HepG2 (cell line): Measurements from ENCODE around the gene HMCN2. TPM values are rescaled to one million over a fixed set of nuclear protein-coding genes. Genes with fewer than 3 reads are reported as not detected.

Experiments
- ATAC-seq: fragments of 200-7000 bp; cut with Tn5 transposase; 3 replicates; pipeline ENCODE4 v1.9.1; 2020; ENCODE audit warnings: mild to moderate bottlenecking, moderate library complexity
- BruUV-seq: library from RNA; stranded (reverse); fragments of 400-500 nt; replicated peaks from 2 replicates; lab custom pipeline; 2021; lab: Mats Ljungman, UMichigan
- CTCF ChIA-PET: fragments of 300-600 bp; formaldehyde crosslinking; extraction: SDS; loops from one replicate; lab custom pipeline; 2021; ENCODE audit warnings: low total read pairs, inconsistent platforms, low intra/inter-chr PET ratio; lab: Yijun Ruan, JAX
- POLR2A ChIA-PET: fragments of 350-600 bp; sonication (Branson Sonifier 250); formaldehyde crosslinking; loops from one replicate; lab custom pipeline; 2020; ENCODE audit warnings: antibody characterized with exemption, inconsistent platforms; lab: Yijun Ruan, JAX
- DNase-seq: peaks from one replicate; pipeline ENCODE4 v3.0.0-alpha.2; 2015; ENCODE audit warnings: low spot score
- FAIRE-seq: peaks from 3 replicates; lab custom pipeline; 2011; peaks lifted over from hg19 to GRCh38; lab: Jason Lieb, UNC
- H2AFZ ChIP-seq: one replicate; pipeline ENCODE4 v1.6.1; 2011; ENCODE audit warnings: low read length, inconsistent platforms
- H3K27ac ChIP-seq: fragments of 300-600 bp; 3 replicates; pipeline ENCODE4 v1.8.0; 2011; ENCODE audit warnings: mixed run types, mild to moderate bottlenecking, mixed read lengths, low read length, inconsistent platforms; ENCODE audit not compliant: insufficient read depth; ENCODE audit errors: extremely low read length
- H3K27me3 ChIP-seq, 2 experiments: fragments of 200-600 bp in 1 of 2; 2 replicates in 1 of 2; 3 replicates in 1 of 2; pipeline versions ENCODE4 v1.6.0 to v1.8.0; 2011; ENCODE audit warnings: low read length in 2 of 2, mild to moderate bottlenecking in 2 of 2, moderate library complexity in 2 of 2, inconsistent platforms in 1 of 2; ENCODE audit not compliant: insufficient read depth in 2 of 2, control insufficient read depth in 1 of 2
- H3K36me3 ChIP-seq, 2 experiments: fragments of 200-600 bp in 1 of 2; replicated peaks in 1 of 2; 2 replicates in 1 of 2; 3 replicates in 1 of 2; pipeline versions ENCODE4 v1.5.1 to v1.8.0; 2011; ENCODE audit warnings: low read length in 2 of 2, inconsistent platforms in 1 of 2; ENCODE audit not compliant: insufficient read depth in 2 of 2, control insufficient read depth in 1 of 2
- H3K4me1 ChIP-seq: 2 replicates; pipeline ENCODE4 v1.5.1; 2012; ENCODE audit warnings: low read length, inconsistent platforms; ENCODE audit not compliant: insufficient read depth
- H3K4me2 ChIP-seq: 2 replicates; pipeline ENCODE4 v1.6.0; 2011; ENCODE audit warnings: low read depth, low read length, inconsistent platforms
- H3K4me3 ChIP-seq, 3 experiments: fragments of 200-600 bp in 1 of 3; sonication (generic), shearing (Covaris generic) in 1 of 3; replicated peaks in 1 of 3; 2 replicates each; pipeline ENCODE4 v1.5.1; 2011 to 2016; ENCODE audit warnings: low read length in 3 of 3, inconsistent platforms in 2 of 3, low read depth in 2 of 3, mild to moderate bottlenecking in 2 of 3, control low read depth in 1 of 3, mixed read lengths in 1 of 3; ENCODE audit not compliant: insufficient read depth in 1 of 3
- H3K79me2 ChIP-seq: one replicate; pipeline ENCODE4 v1.6.1; 2011; ENCODE audit warnings: low read length, inconsistent platforms; ENCODE audit not compliant: insufficient read depth
- H3K9ac ChIP-seq: 2 replicates; pipeline ENCODE4 v1.6.0; 2011; ENCODE audit warnings: mild to moderate bottlenecking, low read depth, low read length, inconsistent platforms; ENCODE audit not compliant: insufficient read depth
- H3K9me3 ChIP-seq: 2 replicates; pipeline ENCODE4 v1.5.1; 2012; ENCODE audit warnings: mild to moderate bottlenecking, low read length
- H4K20me1 ChIP-seq: 2 replicates; pipeline ENCODE4 v1.6.0; 2011; ENCODE audit warnings: inconsistent platforms, mild to moderate bottlenecking, low read length, moderate library complexity; ENCODE audit not compliant: insufficient read depth
- FOXO4 ChIP-seq: sonication (generic); formaldehyde crosslinking; conservative IDR thresholded peaks from 2 replicates; pipeline ENCODE4 v1.8.1; 2023; ENCODE audit warnings: missing genetic modification reagents
- HMGXB4 ChIP-seq, 2 experiments: sonication (generic) in 1 of 2; formaldehyde crosslinking in 1 of 2; IDR thresholded peaks; 2 replicates each; pipeline versions ENCODE4 v1.4.0 to v1.6.1; 2018 to 2020; ENCODE audit warnings: missing genetic modification reagents in 2 of 2, borderline replicate concordance in 1 of 2, low read depth in 1 of 2, mild to moderate bottlenecking in 1 of 2, missing biosample characterization in 1 of 2
- KDM5B ChIP-seq: sonication (generic); formaldehyde crosslinking; IDR thresholded peaks from 2 replicates; pipeline ENCODE4 v1.4.0; 2020; ENCODE audit warnings: missing genetic modification reagents, mild to moderate bottlenecking, borderline replicate concordance
- MAFK ChIP-seq, 2 experiments: IDR thresholded peaks in 1 of 2; conservative IDR thresholded peaks in 1 of 2; 2 replicates each; pipeline ENCODE4 v1.6.1; 2011; ENCODE audit warnings: improper control_type of control experiment in 2 of 2, low read length in 2 of 2
- MEIS1 ChIP-seq: sonication (generic); formaldehyde crosslinking; IDR thresholded peaks from 2 replicates; pipeline ENCODE4 v1.9.0; 2021; ENCODE audit warnings: mild to moderate bottlenecking, missing genetic modification reagents, moderate library complexity, borderline replicate concordance
- MXD3 ChIP-seq: IDR thresholded peaks from 2 replicates; pipeline ENCODE4 v1.6.1; 2016; ENCODE audit warnings: mild to moderate bottlenecking, missing biosample characterization, missing genetic modification reagents
- NFYB ChIP-seq: sonication (generic); formaldehyde crosslinking; IDR thresholded peaks from 2 replicates; pipeline ENCODE4 v1.4.0; 2020; ENCODE audit warnings: missing genetic modification reagents
- RBFOX2 ChIP-seq: fragments of 200-400 bp; formaldehyde crosslinking; IDR thresholded peaks from 2 replicates; pipeline ENCODE4 v1.6.1; 2017; ENCODE audit warnings: low read depth, mild to moderate bottlenecking, low read length
- ZNF251 ChIP-seq: sonication (generic); formaldehyde crosslinking; IDR thresholded peaks from 2 replicates; pipeline ENCODE4 v1.9.0; 2021; ENCODE audit warnings: mild to moderate bottlenecking, missing genetic modification reagents
- ZNF33A ChIP-seq: sonication (generic); formaldehyde crosslinking; IDR thresholded peaks from 2 replicates; pipeline ENCODE4 v1.5.1; 2020; ENCODE audit warnings: missing genetic modification reagents, mild to moderate bottlenecking, moderate library complexity, borderline replicate concordance
- ZNF550 ChIP-seq: sonication (generic); formaldehyde crosslinking; IDR thresholded peaks from 2 replicates; pipeline ENCODE4 v1.4.0; 2020; ENCODE audit warnings: mild to moderate bottlenecking, missing genetic modification reagents, borderline replicate concordance
- ZNF619 ChIP-seq: sonication (generic); formaldehyde crosslinking; IDR thresholded peaks from 2 replicates; pipeline ENCODE4 v1.4.0; 2020; ENCODE audit warnings: mild to moderate bottlenecking, missing genetic modification reagents
- ZNF766 ChIP-seq: sonication (generic); formaldehyde crosslinking; IDR thresholded peaks from 2 replicates; pipeline ENCODE4 v1.5.0; 2020; ENCODE audit warnings: missing genetic modification reagents, borderline replicate concordance
- ZNF891 ChIP-seq: sonication (generic); formaldehyde crosslinking; IDR thresholded peaks from 2 replicates; pipeline ENCODE4 v1.5.0; 2020; ENCODE audit warnings: mild to moderate bottlenecking, missing genetic modification reagents
- ZSCAN20 ChIP-seq: sonication (generic); formaldehyde crosslinking; IDR thresholded peaks from 2 replicates; pipeline ENCODE4 v1.4.0; 2020; ENCODE audit warnings: missing genetic modification reagents, mild to moderate bottlenecking, borderline replicate concordance
- WGBS: methylation state at CpG from one replicate; pipeline ENCODE4 v1.1.6; 2017; ENCODE audit warnings: low lambda C conversion rate; 5-methylcytosine and 5-hydroxymethylcytosine counted together
- in situ Hi-C: cut with HindIII; loops from 2 replicates; pipeline ENCODE4 v1.10.0; 2017; ENCODE audit warnings: low pct_unique_long_range_greater_than_20kb; ENCODE audit not compliant: extremely low pct_ligation_motif_present
- intact Hi-C: fragments of 100-400 bp; cut with micrococcal nuclease; formaldehyde crosslinking; loops from one replicate; pipeline ENCODE4 v1.10.0; 2022; ENCODE audit not compliant: unreplicated experiment
- polyA plus RNA-seq, 8 experiments: library from polyadenylated mRNA; depleted of rRNA in 3 of 8; stranded (reverse) in 7 of 8; unstranded in 1 of 8; fragments of >200 nt; fragmentation: Illumina TruSeq in 4 of 8; extraction: Trizol in 4 of 8; gene quantifications; 2 replicates each; pipeline versions ENCODE4 v1.2.1 to v1.2.3, GENCODE V29; 2011 to 2016; ENCODE audit warnings: low read depth in 4 of 8, missing spikeins in 1 of 8, mixed read lengths in 1 of 8; ENCODE audit not compliant: insufficient read depth in 1 of 8
- total RNA-seq, 5 experiments: library from RNA; depleted of rRNA; stranded (reverse); fragments of >200 nt; fragmentation: Illumina TruSeq; extraction: Trizol; gene quantifications; 2 replicates each; pipeline ENCODE4 v1.2.3, GENCODE V29; 2016; ENCODE audit warnings: low read depth in 1 of 5
- TF ChIP-seq, protein P1 (sequence below): sonication (generic); formaldehyde crosslinking; IDR thresholded peaks from 2 replicates; pipeline ENCODE4 v1.5.1; 2020; ENCODE audit warnings: missing genetic modification reagents, mild to moderate bottlenecking, borderline replicate concordance

Gene HMCN2
- total and polyA plus RNA-seq, 2 of the 13 experiments (the other 11 are each of a cell fraction or from before 2014, with no cell fraction given) = 0.09 TPM; not detected in 1

DNA sequence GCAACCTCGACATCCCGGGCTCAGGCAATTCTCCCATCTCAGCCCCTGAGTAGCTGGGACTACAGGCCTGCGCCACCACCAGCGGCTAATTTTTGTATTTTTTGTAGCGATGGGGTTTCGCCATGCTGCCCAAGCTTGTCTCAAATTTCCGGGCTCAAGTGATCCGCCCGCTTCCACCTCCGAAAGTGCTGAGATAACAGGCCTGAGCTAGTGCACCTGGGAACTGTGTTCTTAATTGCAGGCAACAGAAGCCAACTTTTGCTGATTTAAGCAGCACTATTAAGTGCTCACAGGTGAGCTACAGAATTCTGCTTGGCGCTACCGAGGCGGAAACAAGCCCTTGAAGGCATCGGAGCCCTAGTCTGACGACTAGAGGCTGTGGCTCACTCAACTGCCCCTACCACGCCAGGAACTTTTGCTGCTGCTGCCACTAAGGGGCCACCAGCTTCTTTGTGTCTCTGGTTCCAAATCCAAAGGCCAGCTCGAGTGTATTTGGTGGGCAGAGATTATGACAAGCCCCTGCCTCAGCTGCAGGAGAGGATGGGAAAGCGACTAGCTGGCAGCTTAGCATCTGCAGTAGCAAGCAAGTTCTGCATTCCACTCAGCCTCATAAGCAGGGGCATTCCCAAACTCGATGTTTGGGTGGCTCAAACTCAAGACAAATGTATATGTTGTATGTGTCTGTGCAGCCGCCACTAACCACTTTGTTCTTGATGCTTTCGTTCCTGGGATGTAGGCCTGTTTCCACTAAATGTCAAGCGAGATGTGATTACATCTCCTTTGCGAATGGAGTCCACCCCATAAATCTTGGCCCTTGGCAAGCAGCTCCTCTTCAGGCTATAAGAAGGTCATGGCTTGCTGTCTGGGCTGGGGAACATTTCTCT is 10.6 kb upstream of the HMCN2 start:
- no peak overlapping the region for H2AFZ ChIP-seq
- H3K9ac ChIP-seq = no peak overlapping the region
- H3K4me2 ChIP-seq = no peak overlapping the region
- 68% methylated on average over 14 of the region's 23 CpGs for WGBS
- no peaks in the 10 kb centered on the region for H4K20me1 ChIP-seq
- no peak overlapping the region for H3K27ac ChIP-seq
- peaks cover 10% of the 10 kb centered on the region for H3K4me1 ChIP-seq
- FAIRE-seq (no peak), DNase-seq (no peak), ATAC-seq (no peak)
- POLR2A ChIA-PET = no interaction called here
- CTCF ChIA-PET = no interaction called here
- in situ Hi-C loops (no loop called here), intact Hi-C loops (no loop called here)
- BruUV-seq = no TSS peak
- H3K9me3 ChIP-seq = no peaks in the 10 kb centered on the region
- no peaks in the 10 kb centered on the region for H3K36me3 ChIP-seq
- H3K4me3 ChIP-seq = no peak overlapping the region
- no peaks in the 10 kb centered on the region for H3K79me2 ChIP-seq
- peaks cover 0 to 1% of the 10 kb centered on the region in 2 experiments; a peak in 1 of 5 replicates for H3K27me3 ChIP-seq
- TF ChIP-seq ZNF891 = no peak
- TF ChIP-seq ZNF251 = no peak
- TF ChIP-seq ZNF550 (CRISPR knock-in tag) = no peak
- TF ChIP-seq KDM5B (CRISPR knock-in tag) = no peak
- TF ChIP-seq, protein P1, sequence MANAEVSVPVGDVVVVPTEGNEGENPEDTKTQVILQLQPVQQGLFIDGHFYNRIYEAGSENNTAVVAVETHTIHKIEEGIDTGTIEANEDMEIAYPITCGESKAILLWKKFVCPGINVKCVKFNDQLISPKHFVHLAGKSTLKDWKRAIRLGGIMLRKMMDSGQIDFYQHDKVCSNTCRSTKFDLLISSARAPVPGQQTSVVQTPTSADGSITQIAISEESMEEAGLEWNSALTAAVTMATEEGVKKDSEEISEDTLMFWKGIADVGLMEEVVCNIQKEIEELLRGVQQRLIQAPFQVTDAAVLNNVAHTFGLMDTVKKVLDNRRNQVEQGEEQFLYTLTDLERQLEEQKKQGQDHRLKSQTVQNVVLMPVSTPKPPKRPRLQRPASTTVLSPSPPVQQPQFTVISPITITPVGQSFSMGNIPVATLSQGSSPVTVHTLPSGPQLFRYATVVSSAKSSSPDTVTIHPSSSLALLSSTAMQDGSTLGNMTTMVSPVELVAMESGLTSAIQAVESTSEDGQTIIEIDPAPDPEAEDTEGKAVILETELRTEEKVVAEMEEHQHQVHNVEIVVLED = no peak
- no peak for TF ChIP-seq MEIS1
- no peak for TF ChIP-seq HMGXB4 (CRISPR knock-in tag; IDR thresholded peaks at IDR 0.05; ENCODE audit: borderline replicate concordance in 1 of 2, low read depth in 1 of 2)
- TF ChIP-seq NFYB (CRISPR knock-in tag) = no peak
- no peak for TF ChIP-seq ZSCAN20 (CRISPR knock-in tag)
- TF ChIP-seq RBFOX2 = no peak
- TF ChIP-seq MAFK (conservative IDR thresholded peaks at IDR 0.05 in 1 of 2, IDR thresholded peaks at IDR 0.05 in 1 of 2; ENCODE audit: low read length in 2 of 2) = no peak
- TF ChIP-seq MXD3 (CRISPR knock-in tag) = no peak
- TF ChIP-seq FOXO4 = no peak
- TF ChIP-seq ZNF619 = no peak
- TF ChIP-seq ZNF33A (CRISPR knock-in tag) = no peak
- TF ChIP-seq ZNF766 = no peak
